ENCODE results near the gene DISP2.
A peak's percentile ranks its signal among the peaks of the same experiment; 100 is the strongest.

DISP2 gene

DNA sequence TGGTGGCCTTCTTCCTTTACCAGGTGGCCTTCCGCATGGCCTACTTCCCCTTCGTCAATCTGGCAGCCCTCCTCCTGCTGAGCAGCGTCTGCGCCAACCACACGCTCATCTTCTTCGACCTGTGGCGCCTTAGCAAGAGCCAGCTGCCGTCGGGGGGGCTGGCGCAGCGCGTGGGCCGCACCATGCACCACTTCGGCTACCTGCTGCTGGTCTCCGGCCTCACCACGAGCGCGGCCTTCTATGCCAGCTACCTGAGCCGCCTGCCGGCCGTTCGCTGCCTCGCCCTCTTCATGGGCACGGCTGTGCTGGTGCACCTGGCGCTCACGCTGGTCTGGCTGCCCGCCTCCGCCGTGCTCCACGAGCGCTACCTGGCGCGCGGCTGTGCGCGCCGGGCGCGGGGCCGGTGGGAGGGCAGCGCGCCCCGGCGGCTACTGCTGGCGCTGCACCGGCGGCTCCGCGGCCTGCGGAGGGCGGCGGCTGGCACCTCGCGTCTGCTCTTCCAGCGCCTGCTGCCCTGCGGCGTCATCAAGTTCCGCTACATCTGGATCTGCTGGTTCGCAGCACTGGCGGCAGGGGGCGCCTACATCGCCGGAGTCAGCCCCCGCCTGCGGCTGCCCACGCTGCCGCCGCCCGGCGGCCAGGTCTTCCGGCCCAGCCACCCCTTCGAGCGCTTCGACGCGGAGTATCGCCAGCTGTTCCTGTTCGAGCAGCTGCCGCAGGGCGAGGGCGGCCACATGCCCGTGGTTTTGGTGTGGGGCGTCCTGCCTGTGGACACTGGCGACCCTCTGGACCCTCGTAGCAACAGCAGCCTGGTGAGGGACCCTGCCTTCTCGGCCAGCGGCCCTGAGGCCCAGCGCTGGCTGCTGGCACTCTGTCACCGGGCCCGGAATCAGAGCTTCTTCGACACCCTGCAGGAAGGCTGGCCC, 9.9 kb downstream of the DISP2 start (continued):
- TF ChIP-seq, protein P1, sequence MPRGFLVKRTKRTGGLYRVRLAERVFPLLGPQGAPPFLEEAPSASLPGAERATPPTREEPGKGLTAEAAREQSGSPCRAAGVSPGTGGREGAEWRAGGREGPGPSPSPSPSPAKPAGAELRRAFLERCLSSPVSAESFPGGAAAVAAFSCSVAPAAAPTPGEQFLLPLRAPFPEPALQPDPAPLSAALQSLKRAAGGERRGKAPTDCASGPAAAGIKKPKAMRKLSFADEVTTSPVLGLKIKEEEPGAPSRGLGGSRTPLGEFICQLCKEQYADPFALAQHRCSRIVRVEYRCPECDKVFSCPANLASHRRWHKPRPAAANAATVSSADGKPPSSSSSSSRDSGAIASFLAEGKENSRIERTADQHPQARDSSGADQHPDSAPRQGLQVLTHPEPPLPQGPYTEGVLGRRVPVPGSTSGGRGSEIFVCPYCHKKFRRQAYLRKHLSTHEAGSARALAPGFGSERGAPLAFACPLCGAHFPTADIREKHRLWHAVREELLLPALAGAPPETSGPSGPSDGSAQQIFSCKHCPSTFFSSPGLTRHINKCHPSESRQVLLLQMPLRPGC (tag by site-specific recombination; IDR thresholded peaks at IDR 0.05) = peak; percentile 34; the same call in 1 of the 2 replicates
- TF ChIP-seq, protein P2, sequence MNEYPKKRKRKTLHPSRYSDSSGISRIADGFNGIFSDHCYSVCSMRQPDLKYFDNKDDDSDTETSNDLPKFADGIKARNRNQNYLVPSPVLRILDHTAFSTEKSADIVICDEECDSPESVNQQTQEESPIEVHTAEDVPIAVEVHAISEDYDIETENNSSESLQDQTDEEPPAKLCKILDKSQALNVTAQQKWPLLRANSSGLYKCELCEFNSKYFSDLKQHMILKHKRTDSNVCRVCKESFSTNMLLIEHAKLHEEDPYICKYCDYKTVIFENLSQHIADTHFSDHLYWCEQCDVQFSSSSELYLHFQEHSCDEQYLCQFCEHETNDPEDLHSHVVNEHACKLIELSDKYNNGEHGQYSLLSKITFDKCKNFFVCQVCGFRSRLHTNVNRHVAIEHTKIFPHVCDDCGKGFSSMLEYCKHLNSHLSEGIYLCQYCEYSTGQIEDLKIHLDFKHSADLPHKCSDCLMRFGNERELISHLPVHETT (tag by site-specific recombination; IDR thresholded peaks at IDR 0.05) = no peak
- TF ChIP-seq ZNF660 (tag by site-specific recombination; IDR thresholded peaks at IDR 0.05) (peak; percentile 82), KLF8 (tag by site-specific recombination; IDR thresholded peaks at IDR 0.05) (peak; percentile 38; the same call in 1 of the 2 replicates), ZNF404 (tag by site-specific recombination; IDR thresholded peaks at IDR 0.05) (no peak), SP7 (tag by site-specific recombination; IDR thresholded peaks at IDR 0.05) (peak; percentile 54), ZNF596 (tag by site-specific recombination; IDR thresholded peaks at IDR 0.05) (no peak), ZNF132 (tag by site-specific recombination; IDR thresholded peaks at IDR 0.05; ENCODE audit: borderline replicate concordance) (no peak), ZFP69B (tag by site-specific recombination; IDR thresholded peaks at IDR 0.05) (no peak), OVOL3 (tag by site-specific recombination; IDR thresholded peaks at IDR 0.05) (no peak), ZEB2 (tag by site-specific recombination; IDR thresholded peaks at IDR 0.05) (0 out of 2 replicates have a peak, but pooled peaks have one; percentile 61), ZNF629 (tag by site-specific recombination; IDR thresholded peaks at IDR 0.05) (peak; percentile 61; the same call in 1 of the 2 replicates), KLF7 (tag by site-specific recombination; IDR thresholded peaks at IDR 0.05; ENCODE audit: borderline replicate concordance) (no peak), GLIS1 (tag by site-specific recombination; IDR thresholded peaks at IDR 0.05) (peak; percentile 13; the same call in 1 of the 2 replicates), ZNF585B (tag by site-specific recombination; IDR thresholded peaks at IDR 0.05) (no peak), ZNF776 (tag by site-specific recombination; IDR thresholded peaks at IDR 0.05; ENCODE audit: borderline replicate concordance) (no peak), ZFP3 (tag by site-specific recombination; IDR thresholded peaks at IDR 0.05; ENCODE audit: low read depth) (no peak), BCL11A (tag by site-specific recombination; IDR thresholded peaks at IDR 0.05; ENCODE audit: low read depth) (no peak), PRDM1 (tag by site-specific recombination; IDR thresholded peaks at IDR 0.05) (no peak), ZNF473 (tag by site-specific recombination; IDR thresholded peaks at IDR 0.05) (no peak), ZBTB1 (tag by site-specific recombination; IDR thresholded peaks at IDR 0.05) (no peak), ZBTB8A (tag by site-specific recombination; IDR thresholded peaks at IDR 0.05) (peak; percentile 68)
- TF ChIP-seq, protein P3, sequence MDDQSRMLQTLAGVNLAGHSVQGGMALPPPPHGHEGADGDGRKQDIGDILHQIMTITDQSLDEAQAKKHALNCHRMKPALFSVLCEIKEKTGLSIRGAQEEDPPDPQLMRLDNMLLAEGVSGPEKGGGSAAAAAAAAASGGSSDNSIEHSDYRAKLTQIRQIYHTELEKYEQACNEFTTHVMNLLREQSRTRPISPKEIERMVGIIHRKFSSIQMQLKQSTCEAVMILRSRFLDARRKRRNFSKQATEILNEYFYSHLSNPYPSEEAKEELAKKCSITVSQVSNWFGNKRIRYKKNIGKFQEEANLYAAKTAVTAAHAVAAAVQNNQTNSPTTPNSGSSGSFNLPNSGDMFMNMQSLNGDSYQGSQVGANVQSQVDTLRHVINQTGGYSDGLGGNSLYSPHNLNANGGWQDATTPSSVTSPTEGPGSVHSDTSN (CRISPR knock-in tag; IDR thresholded peaks at IDR 0.05) = no peak
- TF ChIP-seq, protein P4, sequence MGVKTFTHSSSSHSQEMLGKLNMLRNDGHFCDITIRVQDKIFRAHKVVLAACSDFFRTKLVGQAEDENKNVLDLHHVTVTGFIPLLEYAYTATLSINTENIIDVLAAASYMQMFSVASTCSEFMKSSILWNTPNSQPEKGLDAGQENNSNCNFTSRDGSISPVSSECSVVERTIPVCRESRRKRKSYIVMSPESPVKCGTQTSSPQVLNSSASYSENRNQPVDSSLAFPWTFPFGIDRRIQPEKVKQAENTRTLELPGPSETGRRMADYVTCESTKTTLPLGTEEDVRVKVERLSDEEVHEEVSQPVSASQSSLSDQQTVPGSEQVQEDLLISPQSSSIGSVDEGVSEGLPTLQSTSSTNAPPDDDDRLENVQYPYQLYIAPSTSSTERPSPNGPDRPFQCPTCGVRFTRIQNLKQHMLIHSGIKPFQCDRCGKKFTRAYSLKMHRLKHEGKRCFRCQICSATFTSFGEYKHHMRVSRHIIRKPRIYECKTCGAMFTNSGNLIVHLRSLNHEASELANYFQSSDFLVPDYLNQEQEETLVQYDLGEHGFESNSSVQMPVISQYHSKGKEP (tag by site-specific recombination; IDR thresholded peaks at IDR 0.05) = peak; percentile 43; the same call in 1 of the 2 replicates
- TF ChIP-seq, protein P5, sequence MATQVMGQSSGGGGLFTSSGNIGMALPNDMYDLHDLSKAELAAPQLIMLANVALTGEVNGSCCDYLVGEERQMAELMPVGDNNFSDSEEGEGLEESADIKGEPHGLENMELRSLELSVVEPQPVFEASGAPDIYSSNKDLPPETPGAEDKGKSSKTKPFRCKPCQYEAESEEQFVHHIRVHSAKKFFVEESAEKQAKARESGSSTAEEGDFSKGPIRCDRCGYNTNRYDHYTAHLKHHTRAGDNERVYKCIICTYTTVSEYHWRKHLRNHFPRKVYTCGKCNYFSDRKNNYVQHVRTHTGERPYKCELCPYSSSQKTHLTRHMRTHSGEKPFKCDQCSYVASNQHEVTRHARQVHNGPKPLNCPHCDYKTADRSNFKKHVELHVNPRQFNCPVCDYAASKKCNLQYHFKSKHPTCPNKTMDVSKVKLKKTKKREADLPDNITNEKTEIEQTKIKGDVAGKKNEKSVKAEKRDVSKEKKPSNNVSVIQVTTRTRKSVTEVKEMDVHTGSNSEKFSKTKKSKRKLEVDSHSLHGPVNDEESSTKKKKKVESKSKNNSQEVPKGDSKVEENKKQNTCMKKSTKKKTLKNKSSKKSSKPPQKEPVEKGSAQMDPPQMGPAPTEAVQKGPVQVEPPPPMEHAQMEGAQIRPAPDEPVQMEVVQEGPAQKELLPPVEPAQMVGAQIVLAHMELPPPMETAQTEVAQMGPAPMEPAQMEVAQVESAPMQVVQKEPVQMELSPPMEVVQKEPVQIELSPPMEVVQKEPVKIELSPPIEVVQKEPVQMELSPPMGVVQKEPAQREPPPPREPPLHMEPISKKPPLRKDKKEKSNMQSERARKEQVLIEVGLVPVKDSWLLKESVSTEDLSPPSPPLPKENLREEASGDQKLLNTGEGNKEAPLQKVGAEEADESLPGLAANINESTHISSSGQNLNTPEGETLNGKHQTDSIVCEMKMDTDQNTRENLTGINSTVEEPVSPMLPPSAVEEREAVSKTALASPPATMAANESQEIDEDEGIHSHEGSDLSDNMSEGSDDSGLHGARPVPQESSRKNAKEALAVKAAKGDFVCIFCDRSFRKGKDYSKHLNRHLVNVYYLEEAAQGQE (tag by site-specific recombination; IDR thresholded peaks at IDR 0.05) = no peak
- TF ChIP-seq, protein P6, sequence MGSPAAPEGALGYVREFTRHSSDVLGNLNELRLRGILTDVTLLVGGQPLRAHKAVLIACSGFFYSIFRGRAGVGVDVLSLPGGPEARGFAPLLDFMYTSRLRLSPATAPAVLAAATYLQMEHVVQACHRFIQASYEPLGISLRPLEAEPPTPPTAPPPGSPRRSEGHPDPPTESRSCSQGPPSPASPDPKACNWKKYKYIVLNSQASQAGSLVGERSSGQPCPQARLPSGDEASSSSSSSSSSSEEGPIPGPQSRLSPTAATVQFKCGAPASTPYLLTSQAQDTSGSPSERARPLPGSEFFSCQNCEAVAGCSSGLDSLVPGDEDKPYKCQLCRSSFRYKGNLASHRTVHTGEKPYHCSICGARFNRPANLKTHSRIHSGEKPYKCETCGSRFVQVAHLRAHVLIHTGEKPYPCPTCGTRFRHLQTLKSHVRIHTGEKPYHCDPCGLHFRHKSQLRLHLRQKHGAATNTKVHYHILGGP (tag by site-specific recombination; IDR thresholded peaks at IDR 0.05) = no peak
- TF ChIP-seq, protein P7, sequence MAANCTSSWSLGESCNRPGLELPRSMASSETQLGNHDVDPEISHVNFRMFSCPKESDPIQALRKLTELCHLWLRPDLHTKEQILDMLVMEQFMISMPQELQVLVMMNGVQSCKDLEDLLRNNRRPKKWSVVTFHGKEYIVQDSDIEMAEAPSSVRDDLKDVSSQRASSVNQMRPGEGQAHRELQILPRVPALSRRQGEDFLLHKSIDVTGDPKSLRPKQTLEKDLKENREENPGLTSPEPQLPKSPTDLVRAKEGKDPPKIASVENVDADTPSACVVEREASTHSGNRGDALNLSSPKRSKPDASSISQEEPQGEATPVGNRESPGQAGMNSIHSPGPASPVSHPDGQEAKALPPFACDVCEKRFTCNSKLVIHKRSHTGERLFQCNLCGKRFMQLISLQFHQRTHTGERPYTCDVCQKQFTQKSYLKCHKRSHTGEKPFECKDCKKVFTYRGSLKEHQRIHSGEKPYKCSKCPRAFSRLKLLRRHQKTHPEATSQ (tag by site-specific recombination; IDR thresholded peaks at IDR 0.05) = 0 out of 2 replicates have a peak, but pooled peaks have one; percentile 20

All from HEK293 (cell line).